Measurements from ENCODE around the gene GPX7.

DNA sequence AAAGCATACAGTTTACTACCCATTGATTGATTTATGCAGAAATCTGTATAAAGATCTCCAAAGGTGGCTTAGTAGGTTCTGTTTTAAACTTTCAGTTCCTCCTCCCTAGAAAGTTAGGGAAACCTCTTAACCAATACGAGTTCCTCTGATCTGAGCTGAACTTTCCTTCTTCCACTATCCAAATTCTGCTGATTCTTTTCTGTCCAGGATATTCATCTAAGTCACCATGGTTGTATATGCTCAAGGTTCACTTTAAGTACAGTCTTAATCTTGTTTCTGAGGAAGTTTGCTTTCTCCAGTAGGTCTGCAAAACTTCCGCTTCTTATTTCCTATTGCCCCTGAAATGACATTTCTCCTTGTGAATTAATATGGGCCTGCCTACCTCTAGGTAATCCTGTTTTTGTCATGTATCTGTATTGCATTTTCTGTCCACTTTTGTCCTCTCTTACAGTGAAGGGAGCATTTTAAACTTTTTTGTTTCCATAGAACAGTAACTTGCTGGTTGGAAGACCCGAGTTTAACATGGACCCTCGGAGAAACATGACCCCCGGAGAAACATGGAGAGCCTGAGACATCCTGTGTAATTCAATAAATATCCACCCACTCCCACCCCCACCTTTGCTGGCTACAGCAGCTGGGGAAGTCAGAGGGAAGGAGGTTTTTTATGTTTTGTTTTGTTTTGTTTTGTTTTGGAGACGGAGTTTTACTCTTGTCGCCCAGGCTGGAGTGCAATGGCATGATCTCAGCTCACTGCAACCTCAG lies 32.5 kb upstream of the GPX7 start:
- TF ChIP-seq TEAD4 (CRISPR knock-in tag; IDR thresholded peaks at IDR 0.05): no peak
- no peak for TF ChIP-seq ETV6 (CRISPR knock-in tag; IDR thresholded peaks at IDR 0.05)
- no peak for TF ChIP-seq CREM (CRISPR knock-in tag; IDR thresholded peaks at IDR 0.05)
- no peak for TF ChIP-seq ELF4 (CRISPR knock-in tag; IDR thresholded peaks at IDR 0.05; ENCODE audit: low read depth)
